DOHH2 (cell line): ENCODE data around the gene SREK1IP1.

Experiments used
- H3F3A ChIP-seq: fragments of 200-600 bp; sonication (generic), shearing (Covaris generic); 2 replicates; pipeline ENCODE4 v1.6.0; 2016; ENCODE audit warnings: antibody characterized with exemption, mild to moderate bottlenecking; ENCODE audit not compliant: control insufficient read depth, insufficient read depth
- H3K27ac ChIP-seq: fragments of 200-600 bp; sonication (generic); 2 replicates; pipeline ENCODE4 v1.5.1; 2014; ENCODE audit warnings: low read depth, mild to moderate bottlenecking, low read length, moderate library complexity
- H3K27me3 ChIP-seq: fragments of 200-600 bp; sonication (generic); 2 replicates; pipeline ENCODE4 v1.6.1; 2014; ENCODE audit warnings: mild to moderate bottlenecking, low read length, mixed read lengths; ENCODE audit not compliant: control insufficient read depth
- H3K36me3 ChIP-seq: fragments of 200-600 bp; sonication (generic); 2 replicates; pipeline ENCODE4 v1.6.1; 2014; ENCODE audit warnings: mild to moderate bottlenecking, low read length, moderate library complexity, mixed read lengths; ENCODE audit not compliant: control insufficient read depth
- H3K4me1 ChIP-seq: fragments of 200-600 bp; sonication (generic); 2 replicates; pipeline ENCODE4 v1.6.1; 2014; ENCODE audit warnings: mild to moderate bottlenecking, low read length, mixed read lengths; ENCODE audit not compliant: control insufficient read depth
- H3K4me2 ChIP-seq: fragments of 200-600 bp; sonication (generic); 2 replicates; pipeline ENCODE4 v1.6.0; 2014; ENCODE audit warnings: mild to moderate bottlenecking, low read length, moderate library complexity
- H3K4me3 ChIP-seq: fragments of 200-600 bp; sonication (generic); 2 replicates; pipeline ENCODE4 v1.5.1; 2014; ENCODE audit warnings: mild to moderate bottlenecking, low read length, mixed read lengths
- H3K79me2 ChIP-seq: fragments of 200-600 bp; sonication (generic); 2 replicates; pipeline ENCODE4 v1.6.1; 2014; ENCODE audit warnings: mild to moderate bottlenecking, low read length, mixed read lengths; ENCODE audit not compliant: control insufficient read depth
- H3K9me2 ChIP-seq: fragments of 200-600 bp; sonication (generic); replicated peaks from 2 replicates; pipeline ENCODE4 v1.6.1; 2014; ENCODE audit warnings: mild to moderate bottlenecking, low read length, mixed read lengths; ENCODE audit not compliant: control insufficient read depth
- H3K9me3 ChIP-seq: fragments of 200-600 bp; sonication (generic); 2 replicates; pipeline ENCODE4 v1.6.1; 2014; ENCODE audit warnings: antibody characterized with exemption, low read length, mixed read lengths; ENCODE audit not compliant: control insufficient read depth, insufficient read depth
- H4K20me1 ChIP-seq: fragments of 200-600 bp; sonication (generic); 2 replicates; pipeline ENCODE4 v1.6.0; 2014; ENCODE audit warnings: low read depth, mild to moderate bottlenecking, antibody characterized with exemption, low read length, moderate library complexity; ENCODE audit not compliant: control insufficient read depth, insufficient read depth
- EZH2phosphoT487 ChIP-seq: fragments of 200-600 bp; sonication (generic); IDR thresholded peaks from 2 replicates; pipeline ENCODE4 v1.6.1; 2017; ENCODE audit warnings: borderline replicate concordance, mild to moderate bottlenecking, antibody characterized with exemption, low read length, moderate library complexity, mixed read lengths
- TF ChIP-seq, protein P1 (sequence below): fragments of 200-600 bp; sonication (generic); IDR thresholded peaks from one replicate; pipeline ENCODE4 v1.5.1; 2014; ENCODE audit warnings: antibody characterized with exemption, mild to moderate bottlenecking, low read depth, low read length; ENCODE audit not compliant: poor library complexity, severe bottlenecking

SREK1IP1 gene

GRCh38 chr5:64786372-64786771, 17.9 kb upstream of the SREK1IP1 start:
- H3K79me2 ChIP-seq = no peaks in the 10 kb centered on the region
- no peak overlapping the region for H3K4me3 ChIP-seq
- H3K27ac ChIP-seq = no peak overlapping the region
- H3K9me3 ChIP-seq = no peaks in the 10 kb centered on the region
- H3F3A ChIP-seq = no peaks in the 10 kb centered on the region
- H3K4me2 ChIP-seq = no peak overlapping the region
- no peak for TF ChIP-seq EZH2phosphoT487
- TF ChIP-seq, protein P1, sequence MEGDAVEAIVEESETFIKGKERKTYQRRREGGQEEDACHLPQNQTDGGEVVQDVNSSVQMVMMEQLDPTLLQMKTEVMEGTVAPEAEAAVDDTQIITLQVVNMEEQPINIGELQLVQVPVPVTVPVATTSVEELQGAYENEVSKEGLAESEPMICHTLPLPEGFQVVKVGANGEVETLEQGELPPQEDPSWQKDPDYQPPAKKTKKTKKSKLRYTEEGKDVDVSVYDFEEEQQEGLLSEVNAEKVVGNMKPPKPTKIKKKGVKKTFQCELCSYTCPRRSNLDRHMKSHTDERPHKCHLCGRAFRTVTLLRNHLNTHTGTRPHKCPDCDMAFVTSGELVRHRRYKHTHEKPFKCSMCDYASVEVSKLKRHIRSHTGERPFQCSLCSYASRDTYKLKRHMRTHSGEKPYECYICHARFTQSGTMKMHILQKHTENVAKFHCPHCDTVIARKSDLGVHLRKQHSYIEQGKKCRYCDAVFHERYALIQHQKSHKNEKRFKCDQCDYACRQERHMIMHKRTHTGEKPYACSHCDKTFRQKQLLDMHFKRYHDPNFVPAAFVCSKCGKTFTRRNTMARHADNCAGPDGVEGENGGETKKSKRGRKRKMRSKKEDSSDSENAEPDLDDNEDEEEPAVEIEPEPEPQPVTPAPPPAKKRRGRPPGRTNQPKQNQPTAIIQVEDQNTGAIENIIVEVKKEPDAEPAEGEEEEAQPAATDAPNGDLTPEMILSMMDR = no peak
- H3K4me1 ChIP-seq = no peaks in the 10 kb centered on the region
- H4K20me1 ChIP-seq = no peaks in the 10 kb centered on the region
- H3K36me3 ChIP-seq = peaks cover 13% of the 10 kb centered on the region
- H3K27me3 ChIP-seq = no peaks in the 10 kb centered on the region
- no peaks in the 10 kb centered on the region for H3K9me2 ChIP-seq

DNA sequence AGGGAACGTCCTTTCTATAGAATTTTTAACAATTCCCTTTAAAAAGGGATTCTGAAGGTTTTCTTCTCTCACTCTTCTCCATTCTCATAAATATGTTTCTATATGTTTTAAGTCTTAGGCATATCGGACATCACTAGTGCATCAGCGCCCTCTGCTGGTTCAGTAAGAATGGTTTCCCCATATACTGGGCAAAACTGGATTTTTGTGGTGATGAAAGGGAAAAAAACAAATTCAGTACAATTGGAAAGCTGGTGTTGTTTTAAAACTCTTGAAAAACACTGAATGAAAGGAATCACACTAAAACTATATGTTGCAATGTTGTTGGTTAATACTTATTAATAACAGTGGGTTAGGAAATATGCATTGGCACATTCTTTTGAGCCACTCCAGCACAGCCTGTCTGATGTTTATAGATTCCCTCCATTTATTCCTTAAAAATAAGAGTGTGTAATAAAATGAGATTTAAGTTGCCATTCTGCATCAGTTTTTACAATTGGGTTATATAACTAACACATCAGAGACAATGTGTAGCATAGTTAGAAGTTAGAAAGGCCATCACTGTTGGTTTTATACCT, 16.0 kb upstream of the SREK1IP1 start:
- Histone ChIP-seq H3K27ac (no peak overlapping the region), H4K20me1 (no peaks in the 10 kb centered on the region), H3K36me3 (peaks cover 16% of the 10 kb centered on the region), H3K9me2 (no peaks in the 10 kb centered on the region), H3K9me3 (no peaks in the 10 kb centered on the region), H3K79me2 (0 out of 2 replicates have a peak, but pooled peaks cover 2% of the 10 kb centered on the region), H3K27me3 (no peaks in the 10 kb centered on the region), H3K4me3 (no peak overlapping the region), H3F3A (no peaks in the 10 kb centered on the region), H3K4me1 (no peaks in the 10 kb centered on the region), H3K4me2 (no peak overlapping the region)
- TF ChIP-seq, protein P1 = peak; percentile 95
- TF ChIP-seq EZH2phosphoT487 = no peak

DNA sequence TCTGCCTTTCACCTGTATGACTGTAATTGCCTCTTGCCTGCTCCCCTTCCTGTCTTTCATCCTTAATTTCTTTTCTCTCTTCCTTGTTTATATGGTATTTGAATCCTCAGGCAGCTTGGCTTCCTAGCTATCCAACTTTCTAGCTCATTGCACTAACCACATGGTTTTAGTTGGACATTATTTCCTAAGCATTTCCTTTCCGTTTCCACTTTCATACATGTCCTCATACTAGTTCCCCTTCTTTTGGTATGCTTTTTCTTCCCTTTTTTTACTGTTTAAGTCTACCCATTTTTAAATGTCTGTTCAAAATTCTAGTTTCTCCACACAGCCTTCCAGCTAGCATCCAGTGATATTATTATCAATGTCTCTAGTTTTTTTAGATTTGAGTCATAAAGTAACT, 6.8 kb upstream of the SREK1IP1 start:
- Histone ChIP-seq H3K27me3 (no peaks in the 10 kb centered on the region), H3K36me3 (peaks cover 8% of the 10 kb centered on the region), H3K79me2 (peaks cover 26% of the 10 kb centered on the region), H3K9me3 (no peaks in the 10 kb centered on the region), H3K4me3 (no peak overlapping the region), H3K27ac (no peak overlapping the region), H3K4me2 (no peak overlapping the region), H3F3A (no peaks in the 10 kb centered on the region; the same call in 1 of the 2 replicates), H4K20me1 (no peaks in the 10 kb centered on the region), H3K9me2 (no peaks in the 10 kb centered on the region), H3K4me1 (peaks cover 9% of the 10 kb centered on the region)
- no peak for TF ChIP-seq EZH2phosphoT487
- TF ChIP-seq, protein P1 = no peak
